Activated T-helper 2 cell treated with anti-CD3 and anti-CD28 coated beads, Interferon-gamma antibody, Interleukin-2, Interleukin-4, amounts not matched to agents 10 μg/mL and 5 μg/mL and 100 μg/mL, durations not matched to agents 14 hours and 24 hours and 36 hours (primary cell): Measurements from ENCODE around the gene KLHL21. TPM values are rescaled to one million over a fixed set of nuclear protein-coding genes. Genes with fewer than 3 reads are reported as not detected.

Source experiments
- DNase-seq: peaks from one replicate; pipeline ENCODE4 v3.0.0; 2021; ENCODE audit warnings: low spot score
- H3K27ac Mint-ChIP-seq: one replicate; pipeline ENCODE4 v1.8.0; 2021; ENCODE audit warnings: mixed read lengths
- H3K27me3 Mint-ChIP-seq: one replicate; pipeline ENCODE4 v1.8.0; 2021; ENCODE audit warnings: low read depth, mixed read lengths
- H3K36me3 Mint-ChIP-seq: one replicate; pipeline ENCODE4 v1.8.0; 2021; ENCODE audit warnings: low read depth, mixed read lengths
- H3K4me1 Mint-ChIP-seq: one replicate; pipeline ENCODE4 v1.8.0; 2021; ENCODE audit warnings: low read depth, mixed read lengths
- H3K4me3 Mint-ChIP-seq: one replicate; pipeline ENCODE4 v1.8.0; 2021; ENCODE audit warnings: low read depth, mild to moderate bottlenecking, moderate library complexity, mixed read lengths
- H3K9me3 Mint-ChIP-seq: one replicate; pipeline ENCODE4 v1.8.0; 2021; ENCODE audit warnings: mixed read lengths
- intact Hi-C: fragments of 100-400 bp; cut with micrococcal nuclease; formaldehyde crosslinking; loops from one replicate; pipeline ENCODE4 v1.15.1; 2023
- total RNA-seq: library from RNA; stranded (reverse); gene quantifications from 2 replicates; pipeline ENCODE4 v1.2.3, GENCODE V29; 2022

Gene KLHL21
- total RNA-seq, 1 donor from 2014 or later, result 21.3 TPM

DNA sequence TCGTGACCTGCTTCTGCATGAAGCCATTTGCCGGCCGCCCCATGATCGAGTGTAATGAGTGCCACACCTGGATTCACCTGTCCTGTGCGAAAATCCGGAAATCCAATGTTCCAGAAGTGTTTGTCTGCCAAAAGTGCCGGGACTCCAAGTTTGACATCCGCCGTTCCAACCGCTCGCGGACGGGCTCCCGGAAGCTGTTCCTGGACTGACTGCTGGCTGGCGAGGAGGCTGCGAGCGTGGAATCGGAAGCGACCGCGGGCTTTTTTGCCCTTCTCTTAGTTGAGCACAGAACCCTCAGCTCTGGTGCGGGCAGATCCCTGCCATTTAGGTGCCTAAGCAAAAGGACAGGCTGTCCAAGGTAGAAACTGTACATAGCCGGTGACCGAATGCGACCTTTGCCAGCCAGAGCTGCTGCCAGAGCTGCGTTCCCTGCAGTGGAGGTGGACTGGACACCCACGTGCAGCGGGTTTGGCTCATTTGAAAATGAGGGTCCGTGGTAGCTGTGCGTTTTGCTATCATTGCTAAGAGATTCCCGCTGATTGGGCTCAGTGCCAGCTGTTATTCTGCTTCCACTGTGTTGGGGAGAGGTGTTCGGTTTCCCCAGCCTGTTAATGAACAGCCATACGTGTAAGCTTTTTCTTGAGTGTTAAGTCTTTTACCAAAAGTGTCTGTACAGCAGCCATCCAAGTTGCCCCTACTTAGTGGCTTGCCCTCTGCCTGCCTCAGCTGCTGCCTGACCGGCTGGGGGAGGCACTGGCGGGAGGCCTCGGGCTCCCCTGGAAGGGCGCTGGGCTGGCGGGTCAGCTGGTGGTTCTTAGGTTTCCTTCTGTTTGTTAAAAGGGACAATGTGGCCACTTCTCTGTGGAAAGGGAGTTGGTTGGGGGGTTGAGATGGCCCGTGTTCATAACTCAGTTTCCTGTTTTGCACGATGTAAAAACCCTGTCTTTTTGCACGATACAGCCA, 19.0 kb upstream of the KLHL21 start:
- no peak overlapping the region for H3K4me3 Mint-ChIP-seq
- H3K27ac Mint-ChIP-seq, result no peak overlapping the region

GRCh38 chr1:6619045-6619444, 16.4 kb upstream of the KLHL21 start:
- Mint-ChIP-seq H3K27me3 (no peaks in the 10 kb centered on the region), H3K9me3 (no peaks in the 10 kb centered on the region), H3K36me3 (peaks cover 57% of the 10 kb centered on the region), H3K4me1 (peaks cover 8% of the 10 kb centered on the region), H3K4me3 (no peak overlapping the region), H3K27ac (no peak overlapping the region)
- DNase-seq, result no peak
- intact Hi-C loops, result no loop called here

More for the DNA sequence above, 19.0 kb upstream of the KLHL21 start:
- Mint-ChIP-seq H3K4me1 (peaks cover 11% of the 10 kb centered on the region), H3K36me3 (peaks cover 61% of the 10 kb centered on the region), H3K27me3 (no peaks in the 10 kb centered on the region), H3K9me3 (no peaks in the 10 kb centered on the region)
- intact Hi-C loops, result no loop called here
- DNase-seq, result no peak

DNA sequence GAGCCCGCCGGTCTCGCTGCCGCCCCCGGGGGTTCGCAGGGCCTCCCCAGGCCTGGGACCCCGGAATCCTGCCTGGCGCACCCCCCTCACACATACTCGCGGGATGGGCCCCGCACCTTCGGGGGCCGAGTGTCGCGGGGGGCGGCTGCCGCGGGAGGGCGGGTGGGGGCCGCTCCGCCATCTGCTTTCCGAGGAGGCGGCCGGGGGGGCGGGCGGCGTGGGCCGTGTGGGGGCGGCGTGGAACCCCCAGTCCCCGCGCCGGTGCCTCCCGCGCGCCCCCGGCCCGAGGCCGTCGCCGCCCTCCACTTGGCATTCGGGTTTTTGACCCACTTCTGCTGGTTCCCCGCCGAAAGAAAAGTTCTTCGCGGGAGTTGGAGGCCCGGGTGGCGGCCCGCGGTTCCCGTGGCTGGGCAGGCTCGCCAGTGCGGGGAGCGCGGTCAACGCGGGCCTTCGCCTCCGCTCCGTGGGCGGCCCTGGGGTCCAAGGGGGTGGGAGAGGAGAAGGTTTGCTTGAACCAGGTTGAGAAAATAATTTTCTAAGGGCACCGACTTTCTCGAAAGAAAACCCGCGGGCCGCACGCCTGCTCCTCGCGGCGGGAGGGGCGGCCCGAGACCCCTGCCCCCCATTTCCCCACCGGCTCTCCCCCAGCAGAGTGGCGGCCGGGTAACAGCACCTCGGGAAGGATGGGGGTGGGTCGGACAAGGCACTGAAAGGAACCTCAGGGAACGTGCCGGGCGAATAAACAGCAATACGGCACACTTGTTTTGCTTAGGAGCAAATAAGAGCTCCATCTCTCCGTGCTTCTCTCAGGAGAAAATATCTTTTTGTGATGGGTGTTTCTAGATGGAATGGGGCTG, 12.5 kb upstream of the KLHL21 start:
- intact Hi-C loops, result no loop called here
- peak overlapping the region; percentile 70 for H3K4me3 Mint-ChIP-seq
- no peak overlapping the region for H3K27ac Mint-ChIP-seq
- H3K4me1 Mint-ChIP-seq, result peaks cover 14% of the 10 kb centered on the region
- DNase-seq, result no peak
- H3K36me3 Mint-ChIP-seq, result peaks cover 31% of the 10 kb centered on the region
- H3K9me3 Mint-ChIP-seq, result no peaks in the 10 kb centered on the region
- peaks cover 5% of the 10 kb centered on the region for H3K27me3 Mint-ChIP-seq

DNA sequence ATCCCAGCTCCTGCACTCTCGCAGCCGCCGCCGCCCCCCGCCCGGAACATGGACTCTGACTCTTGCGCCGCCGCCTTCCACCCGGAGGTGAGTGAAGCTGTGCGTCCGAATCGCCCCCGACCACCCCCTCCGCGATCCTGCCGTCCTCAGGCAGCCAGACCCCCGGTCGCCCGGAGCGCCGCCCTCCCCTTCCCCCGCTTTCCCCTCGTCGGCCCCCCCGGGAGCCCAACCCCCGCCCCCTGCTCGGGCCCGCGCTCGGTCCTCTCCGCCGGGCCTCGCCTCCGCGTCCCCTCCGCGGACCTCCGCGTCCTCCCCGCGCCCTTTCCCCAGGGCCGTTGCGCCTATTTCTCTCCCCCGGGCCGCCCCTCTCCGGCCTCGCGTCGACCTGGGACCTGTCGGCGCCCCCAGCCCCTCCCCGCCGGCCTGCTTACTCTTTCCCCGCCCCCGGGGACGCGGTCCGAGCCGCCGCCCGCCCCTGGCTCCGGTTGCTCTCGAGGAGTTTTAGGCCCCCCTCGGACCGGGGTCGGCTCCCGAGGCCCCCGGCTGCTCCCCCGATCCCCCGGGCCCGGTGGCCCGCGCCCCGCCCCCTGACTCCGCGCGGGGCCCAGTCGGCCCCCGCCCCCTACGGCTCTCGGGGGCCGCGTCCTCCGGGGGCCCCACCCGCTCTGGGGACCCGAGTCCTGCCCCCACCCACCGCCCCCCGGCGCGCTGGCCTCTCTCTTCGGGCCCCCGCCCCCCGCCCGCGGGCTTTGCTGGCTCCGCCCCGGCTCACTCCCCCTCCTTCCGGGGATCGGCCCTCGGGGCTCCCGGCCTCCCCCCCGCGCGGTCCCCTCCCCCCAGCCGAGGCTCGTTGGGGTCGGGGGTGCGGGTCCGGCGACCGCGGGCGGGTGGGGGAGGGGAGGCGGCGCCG, 11.6 kb upstream of the KLHL21 start:
- no peaks in the 10 kb centered on the region for H3K9me3 Mint-ChIP-seq
- H3K4me3 Mint-ChIP-seq, result peak overlapping the region; percentile 68
- peaks cover 14% of the 10 kb centered on the region for H3K4me1 Mint-ChIP-seq
- DNase-seq, result peak; percentile 41
- intact Hi-C loops, result no loop called here
- H3K27me3 Mint-ChIP-seq, result peaks cover 5% of the 10 kb centered on the region
- H3K36me3 Mint-ChIP-seq, result peaks cover 23% of the 10 kb centered on the region
- H3K27ac Mint-ChIP-seq, result no peak overlapping the region

DNA sequence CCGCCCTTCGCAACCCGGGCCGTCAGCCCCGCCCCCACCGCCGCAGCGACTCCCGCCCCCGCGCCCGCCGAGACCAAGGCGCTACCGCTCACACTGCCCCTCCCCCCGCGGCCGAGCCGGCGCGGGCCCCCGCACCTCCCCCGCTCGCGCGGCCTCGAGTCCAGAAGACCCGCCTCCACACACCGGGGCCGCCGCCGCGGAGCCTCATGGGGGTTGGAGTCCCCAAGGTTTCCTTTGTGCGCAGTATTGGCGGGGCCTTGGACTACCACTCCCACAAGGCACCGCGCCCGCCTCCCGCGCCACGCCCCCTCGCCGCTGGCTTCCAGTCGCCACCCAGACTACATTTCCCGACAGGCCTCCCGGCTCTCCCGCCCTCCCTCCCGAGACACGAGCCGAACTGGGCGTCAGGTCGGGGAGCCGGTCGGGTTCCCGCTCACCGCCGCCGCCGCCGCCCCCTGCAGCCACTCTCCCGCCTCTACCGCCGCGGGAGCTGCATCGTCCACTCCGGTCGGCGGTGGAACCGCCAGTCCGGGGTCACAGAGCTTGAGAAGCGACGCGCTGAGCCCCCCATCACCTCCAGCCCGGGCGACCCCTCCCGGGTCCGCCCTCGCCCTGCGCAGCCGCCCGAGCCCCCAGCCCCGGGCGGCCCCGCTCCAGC, 10.8 kb upstream of the KLHL21 start, which contains the start of gene PHF13:
PHF13 (plus strand) TSS at position 371 of the 658 bp plus-strand sequence. CDS start 336 bp downstream, outside the sequence.
- intact Hi-C loops, result loop anchor here (1.0 to 2.0 kb wide), 3 partner anchors 10 to 171 kb away; partner anchors contain the start of genes CAMTA1, NOL9 and TAS1R1
- Mint-ChIP-seq H3K4me1 (peaks cover 14% of the 10 kb centered on the region), H3K27me3 (peaks cover 5% of the 10 kb centered on the region), H3K9me3 (no peaks in the 10 kb centered on the region), H3K4me3 (peak within 1 kb of the TSS; percentile 86), H3K36me3 (peaks cover 16% of the 10 kb centered on the region), H3K27ac (peak within 1 kb of the TSS; percentile 67)
- DNase-seq, result peak; percentile 99

- peaks cover 5% of the 10 kb centered on the region for H3K27me3 Mint-ChIP-seq
- no peak for DNase-seq
Measured at GRCh38 chr1:6612641-6613360, 10.1 kb upstream of the KLHL21 start.

GRCh38 chr1:6603915-6604558, 1.4 kb upstream of the KLHL21 start:
- no peak for DNase-seq
- Mint-ChIP-seq H3K36me3 (peaks cover 23% of the 10 kb centered on the region), H3K9me3 (no peaks in the 10 kb centered on the region), H3K27me3 (no peaks in the 10 kb centered on the region), H3K4me1 (peaks cover 18% of the 10 kb centered on the region), H3K27ac (peak overlapping the region; percentile 92), H3K4me3 (peak overlapping the region; percentile 76)
- intact Hi-C loops, result loop anchor here (1.0 to 2.0 kb wide), 3 partner anchors 9 to 49 kb away; partner anchors contain the start of genes NOL9, PHF13, TAS1R1 and ZBTB48

More at GRCh38 chr1:6612641-6613360, 10.1 kb upstream of the KLHL21 start:
- Mint-ChIP-seq H3K27ac (peak overlapping the region; percentile 67), H3K4me3 (peak overlapping the region; percentile 86), H3K9me3 (no peaks in the 10 kb centered on the region), H3K36me3 (peaks cover 14% of the 10 kb centered on the region), H3K4me1 (peaks cover 14% of the 10 kb centered on the region)
- intact Hi-C loops, result loop anchor here (1.0 to 2.0 kb wide), 3 partner anchors 10 to 172 kb away; partner anchors contain the start of genes CAMTA1, NOL9 and TAS1R1

DNA sequence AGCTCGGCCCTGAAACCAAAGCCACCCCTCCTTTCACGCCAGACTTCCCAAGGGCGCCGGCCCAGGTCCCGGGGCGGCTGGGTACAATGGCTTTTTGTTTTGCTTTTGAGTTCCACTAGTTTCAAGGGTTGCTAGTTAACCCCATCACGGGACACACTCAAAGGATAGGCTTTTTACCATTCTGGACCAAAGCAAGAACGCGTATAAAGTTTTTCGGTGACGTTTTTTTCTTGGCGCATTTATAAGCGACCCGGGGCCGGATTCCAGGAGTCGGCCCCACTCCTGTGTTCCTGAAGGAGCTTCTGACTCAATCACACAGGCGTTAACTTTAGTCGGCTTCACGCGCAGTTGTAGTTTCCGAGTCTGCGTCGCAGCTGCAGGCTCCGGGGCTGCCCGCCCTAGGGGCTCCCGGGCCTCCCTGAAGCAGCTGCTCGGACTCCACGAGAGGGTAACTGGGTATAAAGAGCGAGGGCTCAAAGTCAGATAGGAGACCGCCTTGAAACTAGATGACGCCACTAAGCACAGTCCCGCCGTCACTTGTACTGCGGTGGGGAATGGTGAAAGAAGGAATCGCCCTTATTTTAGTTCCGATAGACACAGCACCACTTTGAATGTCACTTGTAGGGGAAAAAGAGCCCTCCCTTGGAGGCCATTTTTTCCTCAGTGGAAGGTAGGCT, 707 bp upstream of the KLHL21 start:
- Mint-ChIP-seq H3K36me3 (peaks cover 27% of the 10 kb centered on the region), H3K4me1 (peaks cover 21% of the 10 kb centered on the region), H3K27me3 (no peaks in the 10 kb centered on the region), H3K4me3 (peak overlapping the region; percentile 76), H3K27ac (peak overlapping the region; percentile 92), H3K9me3 (no peaks in the 10 kb centered on the region)
- peak; percentile 41 for DNase-seq
- intact Hi-C loops, result loop anchor here (1.0 to 2.0 kb wide), 3 partner anchors 10 to 49 kb away; partner anchors contain the start of genes NOL9, PHF13, TAS1R1 and ZBTB48

- Mint-ChIP-seq H3K4me3 (peak overlapping the region; percentile 96), H3K27ac (peak overlapping the region; percentile 97), H3K4me1 (peaks cover 21% of the 10 kb centered on the region), H3K9me3 (no peaks in the 10 kb centered on the region), H3K36me3 (peaks cover 34% of the 10 kb centered on the region), H3K27me3 (no peaks in the 10 kb centered on the region)
- intact Hi-C loops, result loop anchor here (1.0 to 2.0 kb wide), 2 partner anchors 23 to 47 kb away; partner anchors contain the start of genes NOL9 and TAS1R1
- peak; percentile 71 for DNase-seq
Measured at GRCh38 chr1:6601923-6602668, 573 bp downstream of the KLHL21 start.
